GM19023 (cell line): ENCODE data around the gene REM2.
"Not testable (repeated sequence)": the region's sequence is repeated elsewhere in the genome, so short reads cannot be mapped to it uniquely, and the experiment has no call there.

Experiments
- ATAC-seq: cut with Tn5 transposase; IDR thresholded peaks from one replicate; pipeline ENCODE4 v1.9.1; 2021; ENCODE audit warnings: mild to moderate bottlenecking, moderate library complexity; ENCODE audit not compliant: unreplicated experiment

REM2 gene

GRCh38 chr14:22848351-22849164 lies 34.5 kb upstream of the REM2 start:
- no peak for ATAC-seq

GRCh38 chr14:22849212-22849819 lies 33.7 kb upstream of the REM2 start:
- no peak for ATAC-seq

- ATAC-seq = no peak
These were observed 31.9 kb upstream of the REM2 start for GRCh38 chr14:22850944-22851764.

- ATAC-seq = not testable (repeated sequence)
These were observed 30.8 kb upstream of the REM2 start for GRCh38 chr14:22852178-22852577.

GRCh38 chr14:22852599-22852939 lies 30.5 kb upstream of the REM2 start:
- no peak for ATAC-seq

GRCh38 chr14:22852940-22853767 lies 29.9 kb upstream of the REM2 start:
- peak; percentile 69 for ATAC-seq

GRCh38 chr14:22854296-22854695 lies 28.7 kb upstream of the REM2 start:
- not testable (repeated sequence) for ATAC-seq

- ATAC-seq = no peak
These were observed 27.9 kb upstream of the REM2 start for GRCh38 chr14:22854963-22855724.

GRCh38 chr14:22856428-22856827 lies 26.6 kb upstream of the REM2 start:
- no peak for ATAC-seq

- not testable (repeated sequence) for ATAC-seq
These were observed 22.6 kb upstream of the REM2 start for GRCh38 chr14:22860377-22860776.

GRCh38 chr14:22861651-22862050 lies 21.4 kb upstream of the REM2 start:
- no peak for ATAC-seq

GRCh38 chr14:22864979-22865378 lies 18.0 kb upstream of the REM2 start:
- no peak for ATAC-seq

- ATAC-seq = no peak
These were observed 17.3 kb upstream of the REM2 start for GRCh38 chr14:22865424-22866405.

GRCh38 chr14:22866874-22867273 lies 16.1 kb upstream of the REM2 start:
- no peak for ATAC-seq

- peak; percentile 20 for ATAC-seq
These were observed 12.2 kb upstream of the REM2 start for GRCh38 chr14:22870811-22871223.

- ATAC-seq = peak; percentile 84
These were observed 11.6 kb upstream of the REM2 start, which contains the start of gene LRP10 for GRCh38 chr14:22871224-22872032. Gene LRP10 (plus strand): TSS chr14:22871740. CDS start chr14:22872304, 564 bp downstream.

GRCh38 chr14:22872033-22872832 lies 10.8 kb upstream of the REM2 start:
- peak; percentile 20 for ATAC-seq
